ENCODE data around the gene BCLAF3. TPM values are rescaled to one million over a fixed set of nuclear protein-coding genes. Genes with fewer than 3 reads are reported as not detected.

Gene BCLAF3
- total RNA-seq, 1 donor = 7.6 TPM

GRCh38 chrX:19975845-19976244, 15.0 kb downstream of the BCLAF3 start:
- Histone ChIP-seq H3K4me3 (ENCODE audit: insufficient read depth, low read length) (no peak overlapping the region), H3K4me2 (ENCODE audit: insufficient read depth, low read length) (no peak overlapping the region), H3K27me3 (ENCODE audit: insufficient read depth, low read length) (no peaks in the 10 kb centered on the region), H4K20me1 (ENCODE audit: insufficient read depth, low read length) (peaks cover 9% of the 10 kb centered on the region), H3K4me1 (ENCODE audit: insufficient read depth, low read length) (no peaks in the 10 kb centered on the region), H3K79me2 (ENCODE audit: insufficient read depth, low read length) (peaks cover 27% of the 10 kb centered on the region), H2AFZ (ENCODE audit: low read length) (no peak overlapping the region), H3K36me3 (ENCODE audit: insufficient read depth, low read length) (no peaks in the 10 kb centered on the region), H3K9me3 (ENCODE audit: low read depth, low read length) (peaks cover 3% of the 10 kb centered on the region), H3K27ac (ENCODE audit: low read depth, low read length) (no peak overlapping the region)
- no peak for TF ChIP-seq CTCF (IDR thresholded peaks at IDR 0.05; ENCODE audit: extremely low read depth, low read depth, low read length)
- DNase-seq (ENCODE audit: insufficient read length, low spot score, missing footprints) = no peak

- no peak for TF ChIP-seq CTCF (IDR thresholded peaks at IDR 0.05; ENCODE audit: extremely low read depth, low read depth, low read length)
- H2AFZ ChIP-seq (ENCODE audit: low read length) = no peak overlapping the region
- no peaks in the 10 kb centered on the region for H3K27me3 ChIP-seq (ENCODE audit: insufficient read depth, low read length)
- no peak overlapping the region for H3K4me2 ChIP-seq (ENCODE audit: insufficient read depth, low read length)
- peaks cover 22% of the 10 kb centered on the region for H3K79me2 ChIP-seq (ENCODE audit: insufficient read depth, low read length)
- DNase-seq (ENCODE audit: insufficient read length, low spot score, missing footprints) = no peak
- H4K20me1 ChIP-seq (ENCODE audit: insufficient read depth, low read length) = peaks cover 9% of the 10 kb centered on the region
- no peak overlapping the region for H3K27ac ChIP-seq (ENCODE audit: low read depth, low read length)
- no peaks in the 10 kb centered on the region for H3K36me3 ChIP-seq (ENCODE audit: insufficient read depth, low read length)
- no peaks in the 10 kb centered on the region for H3K4me1 ChIP-seq (ENCODE audit: insufficient read depth, low read length)
- no peaks in the 10 kb centered on the region for H3K9me3 ChIP-seq (ENCODE audit: low read depth, low read length)
- H3K4me3 ChIP-seq (ENCODE audit: insufficient read depth, low read length) = no peak overlapping the region
These were observed 17.9 kb downstream of the BCLAF3 start for GRCh38 chrX:19972984-19973383.

GRCh38 chrX:19968276-19968675, 22.6 kb downstream of the BCLAF3 start:
- H2AFZ ChIP-seq (ENCODE audit: low read length) = no peak overlapping the region
- peaks cover 3% of the 10 kb centered on the region for H3K79me2 ChIP-seq (ENCODE audit: insufficient read depth, low read length)
- peaks cover 4% of the 10 kb centered on the region for H4K20me1 ChIP-seq (ENCODE audit: insufficient read depth, low read length)
- no peaks in the 10 kb centered on the region for H3K36me3 ChIP-seq (ENCODE audit: insufficient read depth, low read length)
- H3K4me3 ChIP-seq (ENCODE audit: insufficient read depth, low read length) = no peak overlapping the region
- no peaks in the 10 kb centered on the region for H3K9me3 ChIP-seq (ENCODE audit: low read depth, low read length)
- no peak for TF ChIP-seq CTCF (IDR thresholded peaks at IDR 0.05; ENCODE audit: extremely low read depth, low read depth, low read length)
- no peaks in the 10 kb centered on the region for H3K4me1 ChIP-seq (ENCODE audit: insufficient read depth, low read length)
- no peak overlapping the region for H3K27ac ChIP-seq (ENCODE audit: low read depth, low read length)
- no peaks in the 10 kb centered on the region for H3K27me3 ChIP-seq (ENCODE audit: insufficient read depth, low read length)
- DNase-seq (ENCODE audit: insufficient read length, low spot score, missing footprints) = no peak
- H3K4me2 ChIP-seq (ENCODE audit: insufficient read depth, low read length) = no peak overlapping the region

GRCh38 chrX:19966056-19966455, 24.8 kb downstream of the BCLAF3 start:
- H3K4me2 ChIP-seq (ENCODE audit: insufficient read depth, low read length) = no peak overlapping the region
- H3K4me1 ChIP-seq (ENCODE audit: insufficient read depth, low read length) = no peaks in the 10 kb centered on the region
- DNase-seq (ENCODE audit: insufficient read length, low spot score, missing footprints) = no peak
- no peak overlapping the region for H3K27ac ChIP-seq (ENCODE audit: low read depth, low read length)
- H3K27me3 ChIP-seq (ENCODE audit: insufficient read depth, low read length) = no peaks in the 10 kb centered on the region
- H2AFZ ChIP-seq (ENCODE audit: low read length) = no peak overlapping the region
- no peaks in the 10 kb centered on the region for H4K20me1 ChIP-seq (ENCODE audit: insufficient read depth, low read length)
- H3K9me3 ChIP-seq (ENCODE audit: low read depth, low read length) = no peaks in the 10 kb centered on the region
- H3K36me3 ChIP-seq (ENCODE audit: insufficient read depth, low read length) = no peaks in the 10 kb centered on the region
- H3K4me3 ChIP-seq (ENCODE audit: insufficient read depth, low read length) = no peak overlapping the region
- TF ChIP-seq CTCF (IDR thresholded peaks at IDR 0.05; ENCODE audit: extremely low read depth, low read depth, low read length) = no peak
- H3K79me2 ChIP-seq (ENCODE audit: insufficient read depth, low read length) = peaks cover under 1% of the 10 kb centered on the region
